K562 (cell line): ENCODE measurements around the gene CNTRL.
A peak's percentile ranks its signal among the peaks of the same experiment; 100 is the strongest.

Experiments
- CHCHD3 ChIP-seq: fragments of 250-450 bp; sonication (Bioruptor Pico); IDR thresholded peaks from 2 replicates; pipeline ENCODE4 v2.1.2; 2022; ENCODE audit warnings: mild to moderate bottlenecking
- DIDO1 ChIP-seq: fragments of 450-650 bp; IDR thresholded peaks from 2 replicates; pipeline ENCODE4 v1.6.1; 2016; ENCODE audit warnings: low read depth, missing biosample characterization, missing genetic modification characterization
- HNRNPUL1 ChIP-seq: fragments of 200-400 bp; formaldehyde crosslinking; IDR thresholded peaks from 2 replicates; pipeline ENCODE4 v1.6.1; 2017; ENCODE audit warnings: low read length
- RFX5 ChIP-seq: IDR thresholded peaks from 2 replicates; pipeline ENCODE4 v1.6.1; 2011; ENCODE audit warnings: low read depth, mild to moderate bottlenecking, improper control_type of control experiment, low read length
- U2AF2 ChIP-seq: fragments of 200-400 bp; formaldehyde crosslinking; optimal IDR thresholded peaks from 2 replicates; pipeline ENCODE3; 2017; ENCODE audit warnings: low read depth, mild to moderate bottlenecking, low read length
- ZNF212 ChIP-seq: fragments of 450-650 bp; formaldehyde crosslinking; IDR thresholded peaks from 2 replicates; pipeline ENCODE4 v1.4.0; 2020; ENCODE audit warnings: mild to moderate bottlenecking
- ZSCAN29 ChIP-seq: fragments of 450-650 bp; IDR thresholded peaks from 2 replicates; pipeline ENCODE4 v1.6.1; 2017
- TF ChIP-seq, protein P1 (sequence below), 3 experiments: IDR thresholded peaks in 2 of 3; conservative IDR thresholded peaks in 1 of 3; 2 replicates each; pipeline ENCODE4 v1.5.1; 2011 to 2012; ENCODE audit warnings: low read length in 3 of 3, mild to moderate bottlenecking in 3 of 3, control low read depth in 2 of 3, improper control_type of control experiment in 1 of 3, inconsistent platforms in 1 of 3, low read depth in 1 of 3, mixed read lengths in 1 of 3, moderate library complexity in 1 of 3; ENCODE audit not compliant: insufficient read depth in 2 of 3

DNA sequence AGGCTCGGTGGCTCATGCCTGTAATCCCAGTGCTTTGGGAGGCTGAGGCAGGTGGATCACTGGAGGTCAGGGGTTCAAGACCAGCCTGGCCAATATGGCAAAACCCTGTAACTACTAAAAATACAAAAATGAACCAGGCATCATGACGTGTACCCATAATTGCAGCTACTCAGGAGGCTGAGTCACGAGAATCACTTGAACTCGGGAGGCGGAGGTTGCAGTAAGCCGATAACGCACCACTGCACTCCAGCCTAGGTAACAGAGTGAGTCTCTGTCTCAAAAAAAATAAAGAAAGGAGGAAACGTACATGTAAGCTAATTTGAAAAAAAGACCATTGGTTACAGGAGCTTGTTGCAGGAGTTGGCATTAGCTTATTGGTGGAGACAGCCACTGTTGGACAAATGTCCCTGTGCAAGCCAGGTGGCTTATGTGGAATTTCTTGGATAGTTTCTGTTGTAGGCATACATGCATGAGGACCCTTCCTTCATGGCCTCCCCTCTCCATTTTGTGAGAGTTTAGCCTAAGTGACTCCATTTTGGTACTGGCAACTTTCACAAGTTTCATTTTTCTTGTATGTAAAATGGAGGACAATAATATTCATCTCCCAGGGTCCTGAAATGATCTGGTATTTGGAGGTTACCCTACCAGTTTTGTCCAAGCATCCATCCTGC, 143.7 kb downstream of the CNTRL start:
- peak; percentile 82 for TF ChIP-seq DIDO1 (tag)
- no peak for TF ChIP-seq ZNF212 (CRISPR knock-in tag)
- TF ChIP-seq, protein P1, sequence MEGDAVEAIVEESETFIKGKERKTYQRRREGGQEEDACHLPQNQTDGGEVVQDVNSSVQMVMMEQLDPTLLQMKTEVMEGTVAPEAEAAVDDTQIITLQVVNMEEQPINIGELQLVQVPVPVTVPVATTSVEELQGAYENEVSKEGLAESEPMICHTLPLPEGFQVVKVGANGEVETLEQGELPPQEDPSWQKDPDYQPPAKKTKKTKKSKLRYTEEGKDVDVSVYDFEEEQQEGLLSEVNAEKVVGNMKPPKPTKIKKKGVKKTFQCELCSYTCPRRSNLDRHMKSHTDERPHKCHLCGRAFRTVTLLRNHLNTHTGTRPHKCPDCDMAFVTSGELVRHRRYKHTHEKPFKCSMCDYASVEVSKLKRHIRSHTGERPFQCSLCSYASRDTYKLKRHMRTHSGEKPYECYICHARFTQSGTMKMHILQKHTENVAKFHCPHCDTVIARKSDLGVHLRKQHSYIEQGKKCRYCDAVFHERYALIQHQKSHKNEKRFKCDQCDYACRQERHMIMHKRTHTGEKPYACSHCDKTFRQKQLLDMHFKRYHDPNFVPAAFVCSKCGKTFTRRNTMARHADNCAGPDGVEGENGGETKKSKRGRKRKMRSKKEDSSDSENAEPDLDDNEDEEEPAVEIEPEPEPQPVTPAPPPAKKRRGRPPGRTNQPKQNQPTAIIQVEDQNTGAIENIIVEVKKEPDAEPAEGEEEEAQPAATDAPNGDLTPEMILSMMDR (IDR thresholded peaks at IDR 0.05 in 2 of 3, conservative IDR thresholded peaks at IDR 0.05 in 1 of 3; ENCODE audit: insufficient read depth in 2 of 3, low read depth in 1 of 3, low read length in 3 of 3): no peak
- TF ChIP-seq HNRNPUL1: no peak
- no peak for TF ChIP-seq RFX5
- TF ChIP-seq CHCHD3 (CRISPR knock-in tag): no peak
- TF ChIP-seq U2AF2: no peak
- no peak for TF ChIP-seq ZSCAN29
